Neural progenitor cell (in vitro differentiated cells): ENCODE results near the gene MAGED1. TPM values are rescaled to one million over a fixed set of nuclear protein-coding genes. Genes with fewer than 3 reads are reported as not detected.

Experiments
- DNase-seq: peaks from one replicate; pipeline ENCODE4 v3.0.0-alpha.2; 2016; ENCODE audit warnings: low spot score
- H2AFZ ChIP-seq: fragments of 200-600 bp; sonication (generic); replicated peaks from 2 replicates; pipeline ENCODE4 v1.6.1; 2016; ENCODE audit warnings: antibody characterized with exemption
- H3F3A ChIP-seq: fragments of 200-600 bp; sonication (generic); 2 replicates; pipeline ENCODE4 v1.6.1; 2016; ENCODE audit warnings: antibody characterized with exemption, low read depth
- H3K27ac ChIP-seq: fragments of 200-600 bp; sonication (generic); 2 replicates; pipeline ENCODE4 v1.5.1; 2016; ENCODE audit warnings: mild to moderate bottlenecking
- H3K27me3 ChIP-seq: fragments of 200-600 bp; sonication (generic); 2 replicates; pipeline ENCODE4 v1.6.1; 2016; ENCODE audit warnings: mild to moderate bottlenecking, moderate library complexity
- H3K36me3 ChIP-seq: fragments of 200-600 bp; sonication (generic); 2 replicates; pipeline ENCODE4 v1.5.1; 2016
- H3K4me1 ChIP-seq: fragments of 200-600 bp; sonication (generic); 2 replicates; pipeline ENCODE4 v1.6.1; 2016; ENCODE audit warnings: mixed run types
- H3K4me2 ChIP-seq: fragments of 200-600 bp; sonication (generic); 2 replicates; pipeline ENCODE4 v1.6.1; 2016
- H3K4me3 ChIP-seq: fragments of 200-600 bp; sonication (generic); 2 replicates; pipeline ENCODE4 v1.5.1; 2016
- H3K79me2 ChIP-seq: fragments of 200-600 bp; sonication (generic); 2 replicates; pipeline ENCODE4 v1.6.1; 2016; ENCODE audit warnings: low read depth
- H3K9ac ChIP-seq: fragments of 200-600 bp; sonication (generic); 2 replicates; pipeline ENCODE4 v1.6.1; 2016
- H3K9me3 ChIP-seq: fragments of 200-600 bp; sonication (generic); 2 replicates; pipeline ENCODE4 v1.5.1; 2016; ENCODE audit warnings: low read depth
- H4K20me1 ChIP-seq: fragments of 200-600 bp; sonication (generic); 2 replicates; pipeline ENCODE4 v1.6.1; 2016; ENCODE audit warnings: low read depth
- H3K27ac Mint-ChIP-seq: 3 replicates; pipeline ENCODE4 v1.8.0; 2021; ENCODE audit warnings: mixed read lengths
- H3K27me3 Mint-ChIP-seq: 2 replicates; pipeline ENCODE4 v1.8.0; 2022; ENCODE audit warnings: low read depth, mild to moderate bottlenecking, inconsistent platforms, moderate library complexity, mixed read lengths; ENCODE audit not compliant: insufficient read depth
- H3K36me3 Mint-ChIP-seq: 3 replicates; pipeline ENCODE4 v1.8.0; 2021; ENCODE audit warnings: mixed read lengths
- H3K4me1 Mint-ChIP-seq: 3 replicates; pipeline ENCODE4 v1.8.0; 2021; ENCODE audit warnings: mixed read lengths
- H3K4me3 Mint-ChIP-seq: 3 replicates; pipeline ENCODE4 v1.8.0; 2021; ENCODE audit warnings: mild to moderate bottlenecking, moderate library complexity, mixed read lengths
- H3K9me3 Mint-ChIP-seq: 3 replicates; pipeline ENCODE4 v1.8.0; 2020; ENCODE audit warnings: mixed read lengths
- CTCF ChIP-seq: fragments of 200-600 bp; sonication (generic); IDR thresholded peaks from 2 replicates; pipeline ENCODE4 v1.5.1; 2017; ENCODE audit warnings: antibody characterized with exemption, mild to moderate bottlenecking
- EZH2 ChIP-seq: fragments of 200-600 bp; sonication (generic); IDR thresholded peaks from 2 replicates; pipeline ENCODE4 v1.6.1; 2017; ENCODE audit warnings: antibody characterized with exemption, mild to moderate bottlenecking, moderate library complexity
- EZH2phosphoT487 ChIP-seq: fragments of 200-600 bp; sonication (generic); IDR thresholded peaks from 2 replicates; pipeline ENCODE4 v1.6.1; 2017; ENCODE audit warnings: antibody characterized with exemption
- total RNA-seq: library from RNA; depleted of rRNA; stranded (reverse); fragments of >200 nt; gene quantifications from 2 replicates; pipeline ENCODE4 v1.2.3, GENCODE V29; 2015; ENCODE audit warnings: low replicate concordance

MAGED1 gene
- total RNA-seq, 1 donor from 2014 or later = 133 TPM

- Histone ChIP-seq H3K4me1 (no peaks in the 10 kb centered on the region), H3K27me3 (no peaks in the 10 kb centered on the region), H3K36me3 (no peaks in the 10 kb centered on the region), H3K4me3 (no peak overlapping the region), H3K79me2 (peaks cover 50% of the 10 kb centered on the region), H3K27ac (no peak overlapping the region), H3K4me2 (no peak overlapping the region), H3F3A (no peaks in the 10 kb centered on the region), H2AFZ (no peak overlapping the region), H4K20me1 (no peaks in the 10 kb centered on the region), H3K9me3 (peaks cover 3% of the 10 kb centered on the region), H3K9ac (no peak overlapping the region)
- H3K4me1 Mint-ChIP-seq = no peaks in the 10 kb centered on the region
- H3K36me3 Mint-ChIP-seq = peaks cover 13% of the 10 kb centered on the region
- H3K4me3 Mint-ChIP-seq = no peak overlapping the region
- H3K27ac Mint-ChIP-seq = no peak overlapping the region
- no peaks in the 10 kb centered on the region for H3K27me3 Mint-ChIP-seq
- DNase-seq = no peak
- peaks cover 30% of the 10 kb centered on the region for H3K9me3 Mint-ChIP-seq
- TF ChIP-seq EZH2 (no peak), EZH2phosphoT487 (no peak), CTCF (no peak)
Observed at GRCh38 chrX:51870354-51870753, 23.1 kb upstream of the MAGED1 start.

- Histone ChIP-seq H2AFZ (no peak overlapping the region), H3K79me2 (peaks cover 25% of the 10 kb centered on the region), H3K9ac (no peak overlapping the region), H3F3A (no peaks in the 10 kb centered on the region), H3K4me2 (no peak overlapping the region), H4K20me1 (no peaks in the 10 kb centered on the region), H3K4me1 (no peaks in the 10 kb centered on the region), H3K27me3 (no peaks in the 10 kb centered on the region), H3K36me3 (no peaks in the 10 kb centered on the region), H3K9me3 (no peaks in the 10 kb centered on the region), H3K27ac (no peak overlapping the region), H3K4me3 (no peak overlapping the region)
- Mint-ChIP-seq H3K9me3 (peaks cover 21% of the 10 kb centered on the region), H3K4me3 (no peak overlapping the region), H3K36me3 (peaks cover 13% of the 10 kb centered on the region), H3K27me3 (no peaks in the 10 kb centered on the region), H3K27ac (no peak overlapping the region), H3K4me1 (no peaks in the 10 kb centered on the region)
- TF ChIP-seq EZH2phosphoT487 = no peak
- no peak for TF ChIP-seq EZH2
- TF ChIP-seq CTCF = no peak
- no peak for DNase-seq
Observed at GRCh38 chrX:51874123-51874522, 19.3 kb upstream of the MAGED1 start.

GRCh38 chrX:51876441-51876840 lies 17.0 kb upstream of the MAGED1 start:
- no peaks in the 10 kb centered on the region for H3F3A ChIP-seq
- H3K27ac ChIP-seq = no peak overlapping the region
- Mint-ChIP-seq H3K4me3 (no peak overlapping the region), H3K27me3 (no peaks in the 10 kb centered on the region), H3K9me3 (peaks cover 26% of the 10 kb centered on the region), H3K4me1 (no peaks in the 10 kb centered on the region), H3K36me3 (peaks cover 11% of the 10 kb centered on the region), H3K27ac (no peak overlapping the region)
- no peak for DNase-seq
- no peaks in the 10 kb centered on the region for H3K36me3 ChIP-seq
- no peaks in the 10 kb centered on the region for H3K9me3 ChIP-seq
- H3K4me3 ChIP-seq = no peak overlapping the region
- no peaks in the 10 kb centered on the region for H3K27me3 ChIP-seq
- TF ChIP-seq CTCF (no peak), EZH2 (no peak), EZH2phosphoT487 (no peak)
- no peak overlapping the region for H3K9ac ChIP-seq
- H2AFZ ChIP-seq = no peak overlapping the region
- peaks cover 20% of the 10 kb centered on the region for H3K79me2 ChIP-seq
- H4K20me1 ChIP-seq = no peaks in the 10 kb centered on the region
- H3K4me1 ChIP-seq = no peaks in the 10 kb centered on the region
- H3K4me2 ChIP-seq = no peak overlapping the region

- Histone ChIP-seq H3K4me1 (no peaks in the 10 kb centered on the region), H2AFZ (no peak overlapping the region), H4K20me1 (no peaks in the 10 kb centered on the region), H3K27ac (no peak overlapping the region), H3K9ac (no peak overlapping the region), H3K36me3 (no peaks in the 10 kb centered on the region), H3K4me2 (no peak overlapping the region), H3K9me3 (peaks cover 4% of the 10 kb centered on the region), H3K4me3 (no peak overlapping the region), H3K79me2 (peaks cover 20% of the 10 kb centered on the region), H3F3A (no peaks in the 10 kb centered on the region), H3K27me3 (no peaks in the 10 kb centered on the region)
- Mint-ChIP-seq H3K27ac (no peak overlapping the region), H3K4me3 (no peak overlapping the region), H3K36me3 (peaks cover 15% of the 10 kb centered on the region), H3K27me3 (no peaks in the 10 kb centered on the region), H3K4me1 (no peaks in the 10 kb centered on the region), H3K9me3 (peaks cover 25% of the 10 kb centered on the region)
- TF ChIP-seq EZH2 (no peak), EZH2phosphoT487 (no peak), CTCF (no peak)
- DNase-seq = no peak
Observed at GRCh38 chrX:51878056-51878455, 15.4 kb upstream of the MAGED1 start.
